HEK293T (cell line): Measurements from ENCODE around the gene GMDS.

Experiments
- CTCF ChIA-PET: fragments of 350-600 bp; formaldehyde crosslinking; extraction: SDS; loops from one replicate; lab custom pipeline; 2021; ENCODE audit warnings: antibody characterized with exemption, inconsistent platforms; lab: Yijun Ruan, JAX
- POLR2A ChIA-PET: fragments of 350-600 bp; formaldehyde crosslinking; extraction: SDS; loops from one replicate; lab custom pipeline; 2020; ENCODE audit warnings: antibody characterized with exemption, inconsistent platforms; lab: Yijun Ruan, JAX
- DNase-seq: peaks from one replicate; pipeline ENCODE4 v3.0.0; 2012; ENCODE audit warnings: mixed read lengths; ENCODE audit errors: extremely low spot score
- ARNT ChIP-seq: fragments of 450-650 bp; IDR thresholded peaks from 2 replicates; pipeline ENCODE4 v1.6.1; 2017; ENCODE audit warnings: mild to moderate bottlenecking
- BHLHE40 ChIP-seq: fragments of 450-650 bp; IDR thresholded peaks from 2 replicates; pipeline ENCODE4 v1.6.1; 2016; ENCODE audit warnings: mild to moderate bottlenecking, moderate library complexity, borderline replicate concordance
- CTBP1 ChIP-seq: fragments of 450-650 bp; IDR thresholded peaks from 2 replicates; pipeline ENCODE4 v1.6.1; 2016; ENCODE audit warnings: borderline replicate concordance
- ELF4 ChIP-seq: fragments of 450-650 bp; IDR thresholded peaks from 2 replicates; pipeline ENCODE4 v1.6.1; 2017; ENCODE audit warnings: antibody characterized with exemption
- FOXA1 ChIP-seq: fragments of 450-650 bp; IDR thresholded peaks from 2 replicates; pipeline ENCODE4 v1.6.1; 2016; ENCODE audit warnings: mild to moderate bottlenecking
- FOXM1 ChIP-seq: fragments of 450-650 bp; IDR thresholded peaks from 2 replicates; pipeline ENCODE4 v1.6.1; 2017; ENCODE audit warnings: mild to moderate bottlenecking, borderline replicate concordance
- HDGF ChIP-seq: fragments of 450-650 bp; IDR thresholded peaks from 2 replicates; pipeline ENCODE4 v1.6.1; 2017; ENCODE audit warnings: antibody characterized with exemption, borderline replicate concordance
- L3MBTL2 ChIP-seq: fragments of 450-650 bp; conservative IDR thresholded peaks from 2 replicates; pipeline ENCODE4 v1.6.1; 2016; ENCODE audit warnings: mild to moderate bottlenecking
- LEF1 ChIP-seq: fragments of 450-650 bp; IDR thresholded peaks from 2 replicates; pipeline ENCODE4 v1.6.1; 2017; ENCODE audit warnings: mild to moderate bottlenecking, borderline replicate concordance
- NFRKB ChIP-seq: fragments of 450-650 bp; IDR thresholded peaks from 2 replicates; pipeline ENCODE4 v1.6.1; 2016; ENCODE audit warnings: mild to moderate bottlenecking, moderate library complexity
- PKNOX1 ChIP-seq: fragments of 450-650 bp; IDR thresholded peaks from 2 replicates; pipeline ENCODE4 v1.6.1; 2016
- SP1 ChIP-seq: fragments of 450-650 bp; IDR thresholded peaks from 2 replicates; pipeline ENCODE4 v1.6.1; 2017
- SUZ12 ChIP-seq: fragments of 450-650 bp; IDR thresholded peaks from 2 replicates; pipeline ENCODE4 v1.6.1; 2016; ENCODE audit warnings: mild to moderate bottlenecking
- TARDBP ChIP-seq: fragments of 450-650 bp; IDR thresholded peaks from 2 replicates; pipeline ENCODE4 v1.6.1; 2016
- ZNF384 ChIP-seq: fragments of 450-650 bp; IDR thresholded peaks from 2 replicates; pipeline ENCODE4 v1.6.1; 2016

Gene GMDS

GRCh38 chr6:1641343-1641885, 604.0 kb downstream of the GMDS start:
- TF ChIP-seq ZNF384, result no peak
- TF ChIP-seq L3MBTL2, result no peak
- no peak for TF ChIP-seq FOXM1
- no peak for TF ChIP-seq CTBP1
- no peak for TF ChIP-seq SP1
- no peak for TF ChIP-seq BHLHE40
- TF ChIP-seq ARNT, result no peak
- TF ChIP-seq SUZ12, result no peak
- TF ChIP-seq HDGF, result no peak
- no peak for TF ChIP-seq TARDBP
- no peak for TF ChIP-seq PKNOX1
- no peak for TF ChIP-seq LEF1

GRCh38 chr6:1640476-1640875, 604.9 kb downstream of the GMDS start:
- ChIA-PET CTCF (interaction anchor here (1.2 kb wide), 1 partner anchor 10 kb away, joined by 3 read pairs; no protein-coding TSS in a partner anchor), POLR2A (interaction anchor here (1.8 kb wide), 1 partner anchor 23 kb away, joined by 7 read pairs; no protein-coding TSS in a partner anchor)
- TF ChIP-seq FOXA1 (no peak), SP1 (no peak), ELF4 (no peak), PKNOX1 (0 out of 2 replicates have a peak, but pooled peaks have one; percentile 9)
- DNase-seq, result no peak

More at GRCh38 chr6:1641343-1641885, 604.0 kb downstream of the GMDS start:
- DNase-seq, result no peak
- ChIA-PET CTCF (interaction anchor here (1.2 kb wide), 1 partner anchor 11 kb away, joined by 3 read pairs; no protein-coding TSS in a partner anchor), POLR2A (interaction anchor here (0.8 to 1.8 kb wide), 3 partner anchors 17 to 26 kb away, joined by 3 to 7 read pairs (median 3); no protein-coding TSS in a partner anchor)

GRCh38 chr6:1639430-1639829, 606.0 kb downstream of the GMDS start:
- TF ChIP-seq SP1 (no peak), L3MBTL2 (no peak), FOXA1 (no peak), SUZ12 (no peak), ELF4 (no peak), BHLHE40 (no peak), LEF1 (no peak), FOXM1 (no peak), CTBP1 (no peak), TARDBP (no peak), PKNOX1 (no peak), ARNT (no peak), HDGF (no peak)
- ChIA-PET CTCF (no interaction called here), POLR2A (interaction anchor here (1.0 to 1.8 kb wide), 2 partner anchors 13 to 22 kb away, joined by 5 to 7 read pairs; no protein-coding TSS in a partner anchor)
- no peak for DNase-seq

- ChIA-PET POLR2A (interaction anchor here (0.8 kb wide), 1 partner anchor 11 kb away, joined by 3 read pairs; no protein-coding TSS in a partner anchor), CTCF (no interaction called here)
- TF ChIP-seq SP1, result no peak
- DNase-seq, result no peak
Observed at GRCh38 chr6:1636971-1637871, 608.2 kb downstream of the GMDS start.

GRCh38 chr6:1636272-1636825, 609.1 kb downstream of the GMDS start:
- ChIA-PET CTCF (interaction anchor here (0.6 kb wide), 1 partner anchor 1676 kb away, joined by 3 read pairs; no protein-coding TSS in a partner anchor), POLR2A (interaction anchor here (0.8 kb wide), 1 partner anchor 10 kb away, joined by 3 read pairs; no protein-coding TSS in a partner anchor)
- TF ChIP-seq PKNOX1 (no peak), L3MBTL2 (no peak), BHLHE40 (no peak), TARDBP (no peak), ELF4 (no peak), ARNT (no peak), LEF1 (no peak), CTBP1 (no peak), NFRKB (no peak), SUZ12 (no peak)
- DNase-seq, result no peak
